Coronary artery (tissue), 2 donors: ENCODE data around the gene MPP2.
"Not testable (repeated sequence)": the region's sequence is repeated elsewhere in the genome, so short reads cannot be mapped to it uniquely, and the experiment has no call there.

Source experiments
- DNase-seq: peaks from one replicate; pipeline ENCODE4 v3.0.0-alpha.2; 2017; ENCODE audit warnings: low spot score
- H3K27ac ChIP-seq, 2 donors: fragments of 200-600 bp; sonication (generic); one replicate each; pipeline ENCODE4 v1.5.1; 2016 to 2019
- H3K4me3 ChIP-seq: fragments of 200-600 bp; sonication (generic); 2 replicates; pipeline ENCODE4 v1.5.1; 2016; ENCODE audit warnings: mild to moderate bottlenecking, moderate library complexity
- TF ChIP-seq, protein P1 (sequence below): fragments of 200-600 bp; sonication (generic); IDR thresholded peaks from one replicate; pipeline ENCODE4 v1.5.1; 2019; ENCODE audit warnings: antibody characterized with exemption

MPP2 gene

DNA sequence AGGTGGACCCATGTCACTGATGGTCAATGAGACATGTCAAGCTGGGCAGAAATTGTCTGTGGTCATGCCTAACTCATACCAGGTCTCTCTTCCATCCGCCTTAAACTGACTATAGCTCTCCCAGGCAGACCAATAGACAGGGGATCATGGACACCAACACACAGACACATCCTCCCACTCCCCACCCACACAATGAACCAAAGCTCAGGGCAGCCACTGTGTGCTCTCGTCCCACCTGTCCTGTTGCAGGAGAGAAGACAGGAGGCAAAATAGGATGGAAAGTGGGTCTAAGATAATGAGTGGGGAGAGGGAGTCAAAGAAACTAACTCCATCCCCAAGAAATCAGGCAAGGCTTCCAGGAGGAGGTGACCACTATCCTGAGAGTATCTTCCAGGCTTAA, 43.2 kb upstream of the MPP2 start:
- TF ChIP-seq, protein P1, sequence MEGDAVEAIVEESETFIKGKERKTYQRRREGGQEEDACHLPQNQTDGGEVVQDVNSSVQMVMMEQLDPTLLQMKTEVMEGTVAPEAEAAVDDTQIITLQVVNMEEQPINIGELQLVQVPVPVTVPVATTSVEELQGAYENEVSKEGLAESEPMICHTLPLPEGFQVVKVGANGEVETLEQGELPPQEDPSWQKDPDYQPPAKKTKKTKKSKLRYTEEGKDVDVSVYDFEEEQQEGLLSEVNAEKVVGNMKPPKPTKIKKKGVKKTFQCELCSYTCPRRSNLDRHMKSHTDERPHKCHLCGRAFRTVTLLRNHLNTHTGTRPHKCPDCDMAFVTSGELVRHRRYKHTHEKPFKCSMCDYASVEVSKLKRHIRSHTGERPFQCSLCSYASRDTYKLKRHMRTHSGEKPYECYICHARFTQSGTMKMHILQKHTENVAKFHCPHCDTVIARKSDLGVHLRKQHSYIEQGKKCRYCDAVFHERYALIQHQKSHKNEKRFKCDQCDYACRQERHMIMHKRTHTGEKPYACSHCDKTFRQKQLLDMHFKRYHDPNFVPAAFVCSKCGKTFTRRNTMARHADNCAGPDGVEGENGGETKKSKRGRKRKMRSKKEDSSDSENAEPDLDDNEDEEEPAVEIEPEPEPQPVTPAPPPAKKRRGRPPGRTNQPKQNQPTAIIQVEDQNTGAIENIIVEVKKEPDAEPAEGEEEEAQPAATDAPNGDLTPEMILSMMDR: no peak
- DNase-seq: no peak
- H3K4me3 ChIP-seq: no peak overlapping the region
- no peak overlapping the region for H3K27ac ChIP-seq

- TF ChIP-seq, protein P1: no peak
- H3K4me3 ChIP-seq: no peak overlapping the region
- H3K27ac ChIP-seq: no peak overlapping the region
- DNase-seq: no peak
Measured at GRCh38 chr17:43949781-43950180, 42.4 kb upstream of the MPP2 start.

DNA sequence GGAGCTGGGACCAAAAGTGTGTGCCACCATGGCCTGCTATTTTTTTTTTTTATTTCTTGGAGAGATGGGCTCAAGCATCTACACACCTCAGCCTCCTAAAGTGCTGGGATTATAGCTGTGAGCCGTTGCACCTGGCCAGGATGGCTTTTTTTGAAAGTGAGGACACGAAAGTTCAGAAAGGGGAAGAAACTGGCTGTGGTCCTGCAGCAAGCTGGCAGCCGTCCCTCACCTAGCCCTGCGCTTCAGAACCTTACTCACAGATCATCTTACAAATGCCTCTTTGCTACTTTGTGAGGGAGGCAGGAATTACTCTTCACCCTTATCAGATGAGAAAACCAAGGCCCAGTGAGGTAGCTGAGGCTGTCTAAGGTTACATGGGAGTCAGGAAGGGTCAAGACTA, 39.4 kb upstream of the MPP2 start:
- DNase-seq: no peak
- Histone ChIP-seq H3K4me3 (no peak overlapping the region), H3K27ac (no peak overlapping the region)
- TF ChIP-seq, protein P1: no peak

GRCh38 chr17:43945074-43945829, 37.9 kb upstream of the MPP2 start:
- Histone ChIP-seq H3K4me3 (no peak overlapping the region), H3K27ac (no peak overlapping the region)
- TF ChIP-seq, protein P1: no peak
- DNase-seq: no peak

DNA sequence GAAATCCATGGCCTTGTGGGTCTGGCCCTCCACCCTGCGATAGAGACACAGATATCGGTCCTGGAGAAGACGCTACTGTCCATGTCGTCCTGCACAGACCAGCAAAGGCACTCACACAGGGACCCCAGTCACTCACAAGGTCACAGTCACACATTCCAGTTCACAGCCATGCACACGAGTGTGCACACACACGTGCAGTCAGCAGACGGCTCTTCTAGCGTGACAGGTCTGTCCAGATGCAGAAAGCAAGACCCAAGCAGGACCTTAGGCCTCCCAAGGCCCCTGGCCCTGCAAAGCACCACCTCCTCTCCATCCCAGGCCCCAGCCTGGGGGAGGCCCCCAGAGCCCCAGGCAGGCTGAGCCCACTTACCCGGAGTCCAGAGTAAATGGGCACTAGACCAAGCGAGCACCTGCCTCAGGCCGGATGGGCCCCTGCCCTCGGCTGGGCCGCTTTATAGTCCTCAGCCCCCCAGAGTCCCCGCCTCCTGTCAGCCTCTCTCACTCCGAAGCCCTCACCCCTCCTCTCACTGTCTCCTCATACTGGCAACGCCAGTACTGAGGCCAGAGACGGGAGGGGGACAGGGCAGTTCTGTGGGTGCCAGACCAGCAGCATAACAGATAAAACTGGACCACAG, 34.8 kb upstream of the MPP2 start, which contains the start of gene PPY:
TSS of gene PPY (minus strand) at position 426 of the 635 bp plus-strand sequence. CDS start 822 bp downstream, outside the sequence.
- no peak within 1 kb of the TSS for H3K4me3 ChIP-seq
- no peak for DNase-seq
- TF ChIP-seq, protein P1: no peak
- no peak within 1 kb of the TSS for H3K27ac ChIP-seq

- Histone ChIP-seq H3K4me3 (no peak overlapping the region), H3K27ac (no peak overlapping the region)
- no peak for DNase-seq
- TF ChIP-seq, protein P1: peak; percentile 20
Measured at GRCh38 chr17:43940630-43941029, 33.3 kb upstream of the MPP2 start.

GRCh38 chr17:43939886-43940285, 32.5 kb upstream of the MPP2 start:
- H3K27ac ChIP-seq: no peak overlapping the region
- no peak overlapping the region for H3K4me3 ChIP-seq
- TF ChIP-seq, protein P1: no peak
- DNase-seq: no peak

GRCh38 chr17:43939452-43939851, 32.1 kb upstream of the MPP2 start:
- not testable (repeated sequence) for H3K4me3 ChIP-seq, H3K27ac ChIP-seq, DNase-seq
